Loucy (cell line): Measurements from ENCODE around the gene FGF13.

Experiments
- H2AFZ ChIP-seq: fragments of 200-600 bp; sonication (generic); 2 replicates; pipeline ENCODE4 v1.6.0; 2016; ENCODE audit warnings: antibody characterized with exemption, mild to moderate bottlenecking, low read length, moderate library complexity
- H3F3A ChIP-seq: fragments of 200-600 bp; 2 replicates; pipeline ENCODE4 v1.6.0; 2016; ENCODE audit warnings: antibody characterized with exemption, low read depth, mild to moderate bottlenecking
- H3K27me3 ChIP-seq: fragments of 200-600 bp; sonication (generic); 2 replicates; pipeline ENCODE4 v1.6.1; 2014; ENCODE audit warnings: low read length, mild to moderate bottlenecking; ENCODE audit not compliant: insufficient read depth, poor library complexity, severe bottlenecking
- H3K36me3 ChIP-seq: fragments of 200-600 bp; sonication (generic); 2 replicates; pipeline ENCODE4 v1.6.1; 2016; ENCODE audit warnings: low read length; ENCODE audit not compliant: insufficient read depth
- H3K4me1 ChIP-seq: fragments of 200-600 bp; sonication (generic); 2 replicates; pipeline ENCODE4 v1.5.1; 2014; ENCODE audit warnings: low read length, mild to moderate bottlenecking; ENCODE audit not compliant: insufficient read depth, poor library complexity, severe bottlenecking
- H3K4me2 ChIP-seq: fragments of 200-600 bp; sonication (generic); 2 replicates; pipeline ENCODE4 v1.6.0; 2014; ENCODE audit warnings: antibody characterized with exemption, low read length, low read depth, mild to moderate bottlenecking; ENCODE audit not compliant: poor library complexity, severe bottlenecking
- H3K4me3 ChIP-seq: fragments of 200-600 bp; sonication (generic); 2 replicates; pipeline ENCODE4 v1.5.1; 2014; ENCODE audit warnings: low read length, mild to moderate bottlenecking, mixed read lengths; ENCODE audit not compliant: poor library complexity, severe bottlenecking
- H3K79me2 ChIP-seq: fragments of 200-600 bp; sonication (generic); 2 replicates; pipeline ENCODE4 v1.6.1; 2014; ENCODE audit warnings: low read length; ENCODE audit not compliant: insufficient read depth
- H3K9ac ChIP-seq: fragments of 200-600 bp; sonication (generic); 2 replicates; pipeline ENCODE4 v1.6.0; 2014; ENCODE audit warnings: mild to moderate bottlenecking, low read depth, low read length, moderate library complexity; ENCODE audit not compliant: poor library complexity, severe bottlenecking
- H3K9me2 ChIP-seq: fragments of 200-600 bp; sonication (generic); replicated peaks from 2 replicates; pipeline ENCODE4 v1.6.1; 2016; ENCODE audit warnings: low read depth, low read length, mixed read lengths
- H3K9me3 ChIP-seq: fragments of 200-600 bp; sonication (generic); 2 replicates; pipeline ENCODE4 v1.6.1; 2014; ENCODE audit warnings: mild to moderate bottlenecking, antibody characterized with exemption, low read length, low read depth; ENCODE audit not compliant: insufficient read depth
- H4K20me1 ChIP-seq: fragments of 200-600 bp; sonication (generic); 2 replicates; pipeline ENCODE4 v1.6.0; 2014; ENCODE audit warnings: antibody characterized with exemption, low read length, mild to moderate bottlenecking; ENCODE audit not compliant: insufficient read depth, poor library complexity, severe bottlenecking
- EZH2phosphoT487 ChIP-seq: fragments of 200-600 bp; IDR thresholded peaks from 2 replicates; pipeline ENCODE4 v1.6.1; 2018; ENCODE audit warnings: antibody characterized with exemption, mild to moderate bottlenecking, moderate library complexity, borderline replicate concordance
- TF ChIP-seq, protein P1 (sequence below): fragments of 200-600 bp; sonication (generic); conservative IDR thresholded peaks from 2 replicates; pipeline ENCODE4 v1.5.1; 2014; ENCODE audit warnings: mild to moderate bottlenecking, antibody characterized with exemption, low read length

The FGF13 gene

DNA sequence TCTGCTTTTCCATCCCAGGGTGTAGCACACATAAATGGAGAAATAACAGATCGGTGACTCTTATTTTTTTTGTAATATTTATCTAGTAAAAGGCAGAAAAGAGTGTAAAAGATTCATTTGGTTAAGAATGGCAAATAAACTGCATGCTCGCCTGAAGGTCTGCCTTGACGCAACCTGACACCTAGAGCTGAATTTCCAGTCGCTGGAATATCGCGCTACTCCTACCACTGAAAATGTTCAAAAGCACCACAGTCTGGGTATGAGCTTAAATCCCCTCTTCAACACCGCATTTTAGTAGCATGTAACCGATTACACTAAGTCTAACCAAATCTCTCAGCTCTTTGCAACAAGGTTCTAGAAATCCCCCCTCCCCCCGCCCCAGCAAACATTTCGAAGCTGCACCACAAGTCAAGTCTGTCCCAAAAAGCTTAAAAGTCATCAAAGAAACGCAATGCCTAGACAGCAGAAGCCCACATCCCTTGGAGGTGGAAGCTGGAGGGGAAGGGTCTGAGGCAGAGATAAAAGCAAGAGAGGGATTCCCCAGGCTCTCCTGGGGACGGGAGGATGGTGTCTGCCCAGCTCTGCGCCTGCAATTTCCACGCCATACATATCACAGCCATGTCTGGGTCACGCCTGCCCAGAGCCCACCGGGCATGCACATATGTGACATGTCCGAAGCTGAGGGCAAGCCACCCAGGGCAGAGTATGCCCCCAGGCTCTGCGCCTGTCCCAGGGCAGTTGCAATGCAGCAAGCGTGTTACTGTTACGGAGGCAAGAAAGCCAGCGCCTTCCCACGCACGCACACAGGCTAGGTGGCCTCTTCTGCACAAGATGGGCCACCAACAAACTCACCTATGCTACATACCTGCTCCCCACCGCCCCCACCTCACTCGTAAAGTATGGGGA is 1.4 kb downstream of the FGF13 start:
- Histone ChIP-seq H3F3A (no peaks in the 10 kb centered on the region), H3K4me1 (no peaks in the 10 kb centered on the region), H3K27me3 (no peaks in the 10 kb centered on the region), H2AFZ (no peak overlapping the region), H4K20me1 (no peaks in the 10 kb centered on the region), H3K4me2 (no peak overlapping the region), H3K4me3 (no peak overlapping the region), H3K36me3 (no peaks in the 10 kb centered on the region), H3K79me2 (no peaks in the 10 kb centered on the region), H3K9ac (no peak overlapping the region), H3K9me3 (no peaks in the 10 kb centered on the region), H3K9me2 (no peaks in the 10 kb centered on the region)
- TF ChIP-seq EZH2phosphoT487: no peak
- TF ChIP-seq, protein P1, sequence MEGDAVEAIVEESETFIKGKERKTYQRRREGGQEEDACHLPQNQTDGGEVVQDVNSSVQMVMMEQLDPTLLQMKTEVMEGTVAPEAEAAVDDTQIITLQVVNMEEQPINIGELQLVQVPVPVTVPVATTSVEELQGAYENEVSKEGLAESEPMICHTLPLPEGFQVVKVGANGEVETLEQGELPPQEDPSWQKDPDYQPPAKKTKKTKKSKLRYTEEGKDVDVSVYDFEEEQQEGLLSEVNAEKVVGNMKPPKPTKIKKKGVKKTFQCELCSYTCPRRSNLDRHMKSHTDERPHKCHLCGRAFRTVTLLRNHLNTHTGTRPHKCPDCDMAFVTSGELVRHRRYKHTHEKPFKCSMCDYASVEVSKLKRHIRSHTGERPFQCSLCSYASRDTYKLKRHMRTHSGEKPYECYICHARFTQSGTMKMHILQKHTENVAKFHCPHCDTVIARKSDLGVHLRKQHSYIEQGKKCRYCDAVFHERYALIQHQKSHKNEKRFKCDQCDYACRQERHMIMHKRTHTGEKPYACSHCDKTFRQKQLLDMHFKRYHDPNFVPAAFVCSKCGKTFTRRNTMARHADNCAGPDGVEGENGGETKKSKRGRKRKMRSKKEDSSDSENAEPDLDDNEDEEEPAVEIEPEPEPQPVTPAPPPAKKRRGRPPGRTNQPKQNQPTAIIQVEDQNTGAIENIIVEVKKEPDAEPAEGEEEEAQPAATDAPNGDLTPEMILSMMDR: no peak

- no peak for TF ChIP-seq EZH2phosphoT487
- TF ChIP-seq, protein P1: no peak
- H3K4me3 ChIP-seq: no peak overlapping the region
These were observed 3.2 kb downstream of the FGF13 start for GRCh38 chrX:138708268-138708667.

DNA sequence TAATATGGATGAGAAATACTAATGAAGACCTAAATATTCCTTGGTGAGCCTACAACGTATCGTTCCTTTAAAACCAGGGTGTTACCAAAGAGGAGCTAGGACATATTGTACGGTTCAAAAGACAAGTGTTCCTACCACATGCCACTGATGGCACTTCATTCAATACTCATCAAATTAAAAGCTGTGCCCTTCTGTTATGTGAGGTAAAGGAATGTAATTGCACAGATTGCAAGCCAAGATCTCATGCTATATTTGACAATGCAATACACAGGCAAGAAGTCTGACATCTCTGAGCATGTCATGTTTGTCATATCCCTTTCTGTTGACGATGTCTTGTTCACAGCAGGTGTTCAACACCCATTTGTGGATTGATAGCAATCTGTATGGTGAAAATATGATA is 6.9 kb downstream of the FGF13 start:
- H3K36me3 ChIP-seq: no peaks in the 10 kb centered on the region
- no peaks in the 10 kb centered on the region for H3K27me3 ChIP-seq
- no peaks in the 10 kb centered on the region for H4K20me1 ChIP-seq

More at GRCh38 chrX:138708268-138708667, 3.2 kb downstream of the FGF13 start:
- Histone ChIP-seq H4K20me1 (no peaks in the 10 kb centered on the region), H2AFZ (no peak overlapping the region), H3K4me2 (no peak overlapping the region), H3F3A (no peaks in the 10 kb centered on the region), H3K9me2 (no peaks in the 10 kb centered on the region), H3K79me2 (no peaks in the 10 kb centered on the region), H3K27me3 (no peaks in the 10 kb centered on the region), H3K9me3 (no peaks in the 10 kb centered on the region), H3K36me3 (no peaks in the 10 kb centered on the region), H3K4me1 (no peaks in the 10 kb centered on the region), H3K9ac (no peak overlapping the region)

More for the DNA sequence above, 6.9 kb downstream of the FGF13 start:
- Histone ChIP-seq H3K9me3 (no peaks in the 10 kb centered on the region), H2AFZ (no peak overlapping the region), H3F3A (no peaks in the 10 kb centered on the region), H3K9me2 (no peaks in the 10 kb centered on the region), H3K4me1 (no peaks in the 10 kb centered on the region), H3K9ac (no peak overlapping the region), H3K4me3 (no peak overlapping the region), H3K79me2 (no peaks in the 10 kb centered on the region), H3K4me2 (no peak overlapping the region)
- no peak for TF ChIP-seq EZH2phosphoT487
- TF ChIP-seq, protein P1: no peak
